Kasumi-1 (cell line): ENCODE data around the gene SIRT2.

Experiments
- DNase-seq, 2 experiments: peaks; one replicate each; lab custom pipeline; 2025; lab: John Stamatoyannopoulos, UW

SIRT2 gene

GRCh38 chr19:38920602-38921419 is 21.4 kb upstream of the SIRT2 start:
- no peak for DNase-seq

- DNase-seq, result no peak
Measured at GRCh38 chr19:38919837-38920601, 20.6 kb upstream of the SIRT2 start.

DNA sequence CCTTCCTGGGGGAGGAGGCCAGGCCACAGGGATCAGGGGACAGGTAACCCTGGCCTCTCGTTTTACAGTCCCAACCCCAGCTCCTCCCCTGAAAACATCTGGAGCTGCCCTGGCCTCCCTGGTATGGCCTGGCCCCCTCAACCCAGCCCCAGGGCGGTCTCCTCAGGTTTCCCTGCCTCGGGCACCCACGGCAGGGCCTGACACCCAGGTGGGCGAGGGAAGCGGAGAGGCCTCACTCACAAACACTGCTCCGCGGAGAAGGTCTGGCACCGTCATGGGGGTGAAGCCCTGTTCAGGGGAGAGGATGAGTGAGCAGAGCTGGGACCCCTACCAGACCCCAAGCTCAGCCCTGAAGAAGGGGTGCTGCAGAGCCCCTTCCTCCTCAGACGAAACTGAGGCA is 19.1 kb upstream of the SIRT2 start:
- no peak for DNase-seq

GRCh38 chr19:38917921-38918491 is 18.6 kb upstream of the SIRT2 start:
- DNase-seq, result peak in 1 of 2 experiments; percentile 4

- DNase-seq, result no peak
Measured at GRCh38 chr19:38917516-38917915, 18.1 kb upstream of the SIRT2 start.

DNA sequence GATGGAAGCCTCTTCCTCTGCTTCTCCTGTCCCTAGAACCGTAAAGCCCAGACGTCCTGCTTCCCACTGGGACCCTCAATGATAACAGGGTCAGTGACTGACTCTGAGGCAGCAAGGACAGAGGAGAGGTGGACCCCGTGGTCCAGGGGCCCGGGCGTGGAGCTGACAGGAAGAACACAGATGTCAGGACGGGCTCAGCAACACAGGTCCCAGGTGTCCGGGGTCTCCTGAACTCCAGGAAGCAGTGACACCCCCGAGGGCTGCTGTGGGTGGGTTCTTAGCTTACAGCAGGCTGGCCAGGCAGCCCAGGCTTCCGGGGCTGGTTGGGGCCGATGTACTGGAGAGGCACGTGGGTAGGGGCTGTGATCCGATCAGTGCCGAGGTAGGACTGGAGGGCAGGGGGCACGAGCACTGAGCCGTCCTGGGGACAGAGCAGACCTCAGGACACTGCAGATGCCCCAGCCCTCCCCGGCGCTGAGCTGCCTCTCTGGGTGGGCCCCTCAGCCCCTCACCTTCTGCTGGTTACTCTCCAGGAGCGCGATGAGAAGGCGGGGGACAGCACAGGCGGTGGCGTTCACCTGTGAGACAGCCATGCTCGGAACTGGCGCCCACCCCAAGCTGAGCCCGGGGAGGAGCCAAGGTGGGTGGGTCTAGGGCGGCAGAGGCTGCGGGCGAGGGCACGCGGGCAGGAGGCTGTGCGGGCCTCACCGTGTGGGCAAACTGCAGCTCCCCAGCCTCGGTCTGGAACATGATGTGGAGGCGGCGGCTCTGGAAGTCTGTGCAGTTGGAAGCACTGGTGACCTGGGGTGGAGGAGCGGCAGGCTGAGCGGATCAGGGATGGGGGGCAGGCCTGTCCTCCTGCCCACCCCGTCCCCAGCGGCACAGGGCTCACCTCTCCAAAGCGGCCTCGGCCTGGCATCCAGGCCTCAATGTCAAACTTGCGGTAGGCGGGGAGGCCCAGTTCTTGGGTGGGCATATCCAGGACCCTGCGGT is 16.2 kb upstream of the SIRT2 start:
- DNase-seq, result no peak

GRCh38 chr19:38913958-38914357 is 14.5 kb upstream of the SIRT2 start:
- DNase-seq, result no peak

DNA sequence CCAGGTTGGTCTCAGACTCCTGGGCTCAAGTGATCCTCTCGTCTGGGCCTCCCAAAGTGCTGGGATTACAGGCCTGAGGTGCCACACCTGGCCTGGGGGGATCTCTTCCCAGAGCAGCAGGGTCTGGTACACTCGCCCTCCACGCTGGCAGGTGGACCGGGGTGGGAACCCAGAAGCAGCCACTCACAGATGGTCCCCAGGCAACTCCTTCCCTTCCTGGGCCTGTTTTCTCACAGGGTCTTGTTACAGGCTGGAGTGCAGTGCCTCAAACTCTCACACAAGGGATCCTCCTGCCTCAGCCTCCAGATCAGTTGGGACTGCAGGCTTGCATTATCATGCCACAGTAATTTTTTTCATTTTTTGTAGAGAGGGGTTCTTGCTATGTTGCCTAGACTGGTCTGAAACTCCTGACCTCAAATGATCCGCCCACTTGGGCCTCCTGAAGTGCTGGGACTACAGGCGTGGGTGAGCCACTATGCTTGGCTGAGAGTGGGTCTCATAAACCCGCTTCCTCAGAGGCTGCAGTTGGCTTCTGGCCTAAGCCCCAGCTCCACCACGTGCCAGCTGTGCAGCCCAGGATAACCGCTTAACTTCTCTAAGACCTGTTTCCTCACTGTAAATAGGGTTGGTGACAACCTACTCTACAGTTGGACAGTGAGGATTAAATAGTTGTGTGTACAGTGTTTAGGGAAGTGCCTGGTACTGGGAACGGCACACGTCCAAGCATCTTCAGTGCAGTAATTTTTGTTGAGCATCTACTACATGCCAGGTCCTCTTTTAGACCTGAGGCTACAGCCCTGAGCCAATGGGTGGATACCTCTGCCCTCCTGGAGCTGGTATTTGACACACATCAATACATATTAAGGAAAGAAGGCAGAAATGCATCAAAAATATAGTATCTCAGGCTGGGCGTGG is 13.4 kb upstream of the SIRT2 start:
- DNase-seq, result peak; percentile 56 to 63

DNA sequence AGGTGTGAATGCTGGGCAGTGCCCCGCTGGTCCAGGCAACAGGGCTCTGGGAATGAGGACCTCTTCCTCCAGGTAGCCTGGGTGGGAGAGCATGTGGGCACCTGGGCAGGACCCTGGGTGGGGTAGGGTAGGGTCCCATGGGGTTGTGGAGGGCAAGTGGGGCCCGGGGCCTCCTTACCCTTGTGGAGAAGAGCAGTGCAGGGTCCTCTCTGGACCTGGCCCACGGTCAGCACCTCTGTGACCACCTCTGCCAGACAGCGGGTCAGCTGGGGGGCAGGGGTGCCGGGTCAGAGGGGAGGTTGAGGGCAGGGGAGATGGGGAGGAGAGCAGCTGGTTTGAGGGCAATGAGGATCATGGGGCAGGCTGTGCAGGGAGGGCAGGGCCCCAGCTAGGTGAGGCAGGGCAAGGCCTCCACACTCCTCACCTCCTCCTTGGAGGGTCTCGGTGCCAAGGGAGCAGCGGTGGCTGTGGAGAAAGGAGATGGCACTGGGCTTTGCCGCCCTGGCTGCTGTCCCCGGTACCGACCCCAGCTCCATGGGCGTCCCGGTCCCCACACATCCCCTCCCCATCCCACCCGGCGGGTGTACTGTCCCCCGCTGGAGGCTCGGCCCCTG is 12.1 kb upstream of the SIRT2 start:
- no peak for DNase-seq

DNA sequence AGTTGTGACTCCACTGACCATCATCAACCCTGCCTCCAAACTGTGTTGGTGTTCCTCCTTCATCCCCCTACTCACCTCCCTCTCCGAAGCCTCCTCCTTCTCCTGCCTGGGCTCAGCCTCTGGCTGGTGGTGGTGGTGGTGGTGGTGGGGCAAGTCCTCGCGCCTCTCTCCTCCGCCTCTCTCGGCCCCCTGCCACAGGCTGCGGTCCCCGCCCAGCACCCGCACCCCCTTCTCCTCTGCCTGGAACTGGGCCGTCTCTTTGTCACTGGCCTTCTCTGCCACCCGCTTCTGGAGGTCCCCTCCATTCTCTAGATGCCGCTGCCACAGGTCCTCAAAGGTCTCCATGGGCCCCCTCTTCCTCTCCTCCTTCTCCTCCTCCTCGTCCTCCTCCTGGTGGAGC is 11.1 kb upstream of the SIRT2 start:
- no peak for DNase-seq

DNA sequence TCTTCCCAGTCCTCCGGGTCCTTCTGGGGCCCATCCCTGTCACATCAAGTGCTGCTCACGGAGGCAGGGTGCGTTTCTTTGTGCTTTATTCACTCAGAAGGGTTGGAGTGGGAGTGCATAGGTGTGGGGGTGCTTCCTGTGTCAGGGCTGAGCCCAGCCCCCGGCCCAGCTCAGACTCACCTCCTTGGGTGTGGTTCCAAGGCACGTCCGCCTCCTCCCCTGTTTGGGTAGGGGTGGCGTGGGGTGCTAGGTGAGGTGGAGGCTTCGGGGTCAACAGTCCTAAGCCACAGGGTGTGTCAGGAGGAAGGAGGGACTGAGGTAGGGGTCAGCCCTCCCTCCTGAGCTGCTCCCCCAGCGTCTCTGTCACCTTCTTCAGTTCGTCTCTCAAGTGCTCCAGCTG is 9.5 kb upstream of the SIRT2 start:
- DNase-seq, result no peak

GRCh38 chr19:38907670-38908069 is 8.3 kb upstream of the SIRT2 start:
- no peak for DNase-seq

GRCh38 chr19:38907227-38907626 is 7.8 kb upstream of the SIRT2 start:
- DNase-seq, result no peak

GRCh38 chr19:38905620-38906019 is 6.2 kb upstream of the SIRT2 start:
- DNase-seq, result no peak

GRCh38 chr19:38904581-38905539 is 5.4 kb upstream of the SIRT2 start:
- no peak for DNase-seq

- DNase-seq, result no peak
Measured at GRCh38 chr19:38901683-38902082, 2.3 kb upstream of the SIRT2 start.

- peak in 1 of 2 experiments; percentile 11 for DNase-seq
Measured at GRCh38 chr19:38900743-38901190, 1.3 kb upstream of the SIRT2 start.

- DNase-seq, result peak in 1 of 2 experiments; percentile 56
Measured at GRCh38 chr19:38900202-38900629, 798 bp upstream of the SIRT2 start.
